BLaER1 (cell line): ENCODE data around the gene RAD52.
A peak's percentile ranks its signal among the peaks of the same experiment; 100 is the strongest.

Source experiments
- H3K27ac ChIP-seq: shearing (Covaris generic); formaldehyde crosslinking; 2 replicates; pipeline ENCODE4 v1.8.1; 2022
- H3K27me3 ChIP-seq: shearing (Covaris generic); formaldehyde crosslinking; 2 replicates; pipeline ENCODE4 v1.8.1; 2022
- H3K36me3 ChIP-seq: shearing (Covaris generic); formaldehyde crosslinking; 2 replicates; pipeline ENCODE4 v1.8.1; 2022
- H3K4me1 ChIP-seq: shearing (Covaris generic); formaldehyde crosslinking; 2 replicates; pipeline ENCODE4 v1.8.1; 2022
- H3K4me2 ChIP-seq: shearing (Covaris generic); formaldehyde crosslinking; 2 replicates; pipeline ENCODE4 v1.8.1; 2022
- H3K4me3 ChIP-seq: shearing (Covaris generic); formaldehyde crosslinking; 2 replicates; pipeline ENCODE4 v1.8.1; 2022
- H3K9ac ChIP-seq: shearing (Covaris generic); formaldehyde crosslinking; 2 replicates; pipeline ENCODE4 v1.8.1; 2022
- H3K9me3 ChIP-seq: shearing (Covaris generic); formaldehyde crosslinking; 2 replicates; pipeline ENCODE4 v1.8.1; 2022
- H4K20me1 ChIP-seq: shearing (Covaris generic); formaldehyde crosslinking; 2 replicates; pipeline ENCODE4 v1.8.1; 2022
- Cebpa-rat ChIP-seq: shearing (Covaris generic); IDR thresholded peaks from 2 replicates; pipeline ENCODE4 v1.8.1; 2022

The RAD52 gene

DNA sequence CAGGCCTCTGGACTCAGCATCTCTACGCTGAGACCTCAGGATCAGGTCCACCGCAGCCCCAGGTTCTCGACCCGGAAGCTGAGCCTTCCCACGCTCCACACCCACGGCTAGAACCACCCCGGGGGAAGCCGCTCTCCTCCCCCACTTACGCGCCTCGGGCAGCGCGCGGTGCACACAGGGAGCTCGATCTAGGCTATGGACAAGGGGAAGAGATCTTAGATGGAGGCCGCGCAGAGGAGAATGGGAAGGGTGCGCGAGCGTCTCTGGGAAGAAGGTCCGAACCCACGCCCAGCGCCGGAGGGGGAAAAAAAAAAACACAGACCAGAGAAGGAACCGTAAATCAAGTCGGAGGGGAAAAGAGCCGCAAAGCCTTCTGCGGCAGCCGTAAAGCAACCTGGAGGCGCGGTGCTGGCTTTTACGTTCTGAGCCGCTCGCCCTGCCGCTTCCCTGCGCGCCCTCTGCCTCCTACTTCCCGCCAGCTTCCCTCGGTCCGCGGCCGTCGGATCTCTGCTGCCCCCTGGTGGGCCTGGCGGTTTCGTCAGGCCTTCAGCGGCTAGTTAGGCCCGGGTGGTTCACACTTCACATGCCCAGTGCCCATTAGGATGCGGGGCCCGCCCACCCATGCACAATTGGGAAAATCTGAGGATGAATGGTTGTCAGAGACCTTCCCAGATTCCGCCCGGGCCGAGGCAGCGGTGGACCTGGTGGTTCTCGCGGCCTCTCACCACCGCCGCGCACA, at the start of gene RAD52:
TSS of gene RAD52 (minus strand) at position 242 of the 739 bp plus-strand sequence. CDS start 16,636 bp downstream, outside the sequence.
- Histone ChIP-seq H3K4me3 (peak within 1 kb of the TSS; percentile 89), H3K4me2 (peak within 1 kb of the TSS; percentile 87), H3K4me1 (peaks cover 38% of the 10 kb centered on the region), H3K9ac (peak within 1 kb of the TSS; percentile 90), H4K20me1 (peaks cover 7% of the 10 kb centered on the region; the same call in 1 of the 2 replicates), H3K27ac (peak within 1 kb of the TSS; percentile 89), H3K36me3 (0 out of 2 replicates have a peak, but pooled peaks cover 4% of the 10 kb centered on the region), H3K9me3 (no peaks in the 10 kb centered on the region), H3K27me3 (no peaks in the 10 kb centered on the region)
- TF ChIP-seq Cebpa-rat, result no peak

DNA sequence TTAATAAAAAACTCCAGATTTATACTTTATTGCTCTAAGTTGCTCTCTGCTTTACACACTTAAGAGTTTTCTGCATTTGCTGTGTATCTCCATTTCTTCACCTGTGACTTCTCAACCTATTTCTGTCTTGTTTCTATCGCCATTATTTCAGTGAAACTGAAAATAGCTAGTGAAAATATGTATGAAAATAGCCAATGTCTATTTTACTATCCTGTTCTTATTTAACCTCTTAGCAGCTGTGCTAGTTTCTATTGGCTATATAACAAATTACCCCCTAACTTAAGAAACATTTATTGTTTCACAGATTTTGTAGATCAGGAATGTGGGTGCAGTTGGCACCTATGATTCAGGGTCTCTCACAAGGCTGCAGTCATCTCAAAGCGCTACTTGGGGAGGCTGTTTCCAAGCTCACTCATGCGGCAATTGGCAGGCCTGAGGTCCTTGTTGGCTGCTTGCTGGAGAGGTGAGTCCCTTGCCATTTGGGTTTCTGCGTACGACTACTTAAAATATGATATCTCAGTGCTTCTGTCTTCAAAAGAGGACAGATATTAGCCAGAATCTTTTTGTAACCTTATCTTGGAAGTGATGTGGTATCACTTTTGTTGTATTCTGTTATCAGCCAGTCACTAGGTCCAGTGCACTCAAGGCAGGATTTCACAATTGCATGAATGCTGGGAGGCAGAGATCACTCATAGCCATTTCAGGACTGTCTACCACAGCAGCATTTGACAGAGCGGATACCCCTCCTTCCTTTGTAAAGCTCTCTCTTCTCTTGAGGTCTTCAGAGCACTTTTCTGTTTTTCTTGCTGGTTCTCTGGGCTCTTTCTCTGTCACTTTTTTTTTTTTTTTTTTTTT, 48.8 kb upstream of the RAD52 start:
- H3K9ac ChIP-seq, result no peak overlapping the region
- no peak overlapping the region for H3K4me3 ChIP-seq
- no peaks in the 10 kb centered on the region; the same call in 1 of the 2 replicates for H3K9me3 ChIP-seq
- H3K36me3 ChIP-seq, result peaks cover 8% of the 10 kb centered on the region
- no peak for TF ChIP-seq Cebpa-rat
- no peaks in the 10 kb centered on the region for H3K27me3 ChIP-seq
- no peak overlapping the region for H3K4me2 ChIP-seq
- H3K4me1 ChIP-seq, result peaks cover 8% of the 10 kb centered on the region; the same call in 1 of the 2 replicates
- H3K27ac ChIP-seq, result no peak overlapping the region
- H4K20me1 ChIP-seq, result peaks cover 73% of the 10 kb centered on the region

DNA sequence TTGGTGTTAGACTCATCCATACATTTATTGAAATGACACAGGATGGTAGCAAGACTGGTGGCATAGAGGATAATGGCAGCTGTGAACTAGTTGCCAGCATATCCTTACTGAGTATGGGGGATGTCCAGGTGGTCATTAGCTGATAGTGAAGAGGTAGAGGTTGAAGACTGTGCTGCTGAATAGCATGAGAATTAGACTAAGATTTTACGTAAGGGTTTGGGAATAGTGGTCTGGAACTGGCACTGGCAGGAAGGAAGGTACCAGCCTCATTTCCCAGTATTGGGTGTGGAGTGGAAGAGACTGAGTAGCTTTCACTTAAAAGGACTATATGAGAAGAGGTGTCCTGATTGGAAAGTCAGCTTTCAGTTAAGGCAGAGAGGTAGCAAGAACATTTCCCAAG, 48.0 kb upstream of the RAD52 start:
- H3K27me3 ChIP-seq, result no peaks in the 10 kb centered on the region
- H3K36me3 ChIP-seq, result peaks cover 8% of the 10 kb centered on the region
- H3K9ac ChIP-seq, result no peak overlapping the region
- H3K27ac ChIP-seq, result no peak overlapping the region
- TF ChIP-seq Cebpa-rat, result no peak
- peaks cover 73% of the 10 kb centered on the region for H4K20me1 ChIP-seq
- peaks cover 13% of the 10 kb centered on the region for H3K4me1 ChIP-seq
- no peak overlapping the region for H3K4me2 ChIP-seq
- no peak overlapping the region for H3K4me3 ChIP-seq
- H3K9me3 ChIP-seq, result no peaks in the 10 kb centered on the region; the same call in 1 of the 2 replicates

DNA sequence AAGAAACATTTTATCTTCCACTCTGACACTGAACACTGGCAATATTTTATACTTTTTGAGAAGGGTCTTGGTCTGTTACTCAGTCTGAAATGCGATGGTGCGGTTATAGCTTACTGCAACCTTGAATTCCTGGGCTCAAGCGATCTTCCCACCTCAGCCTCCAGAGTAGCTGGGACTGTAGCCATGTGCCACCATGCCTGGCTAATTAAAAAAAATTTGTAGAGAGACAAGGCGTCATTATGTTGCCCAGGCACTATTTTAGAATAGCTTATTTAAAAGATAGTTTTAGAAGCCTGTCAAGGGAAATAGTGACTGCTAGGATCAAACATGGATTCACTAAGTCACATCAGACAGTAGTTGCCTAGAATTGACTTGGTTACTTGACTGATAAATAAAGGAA, 47.4 kb upstream of the RAD52 start:
- H4K20me1 ChIP-seq, result peaks cover 73% of the 10 kb centered on the region
- H3K4me1 ChIP-seq, result peaks cover 20% of the 10 kb centered on the region
- no peak overlapping the region for H3K9ac ChIP-seq
- H3K4me2 ChIP-seq, result no peak overlapping the region
- no peaks in the 10 kb centered on the region for H3K27me3 ChIP-seq
- peaks cover 8% of the 10 kb centered on the region for H3K36me3 ChIP-seq
- H3K4me3 ChIP-seq, result no peak overlapping the region
- H3K9me3 ChIP-seq, result no peaks in the 10 kb centered on the region; the same call in 1 of the 2 replicates
- H3K27ac ChIP-seq, result no peak overlapping the region
- no peak for TF ChIP-seq Cebpa-rat

DNA sequence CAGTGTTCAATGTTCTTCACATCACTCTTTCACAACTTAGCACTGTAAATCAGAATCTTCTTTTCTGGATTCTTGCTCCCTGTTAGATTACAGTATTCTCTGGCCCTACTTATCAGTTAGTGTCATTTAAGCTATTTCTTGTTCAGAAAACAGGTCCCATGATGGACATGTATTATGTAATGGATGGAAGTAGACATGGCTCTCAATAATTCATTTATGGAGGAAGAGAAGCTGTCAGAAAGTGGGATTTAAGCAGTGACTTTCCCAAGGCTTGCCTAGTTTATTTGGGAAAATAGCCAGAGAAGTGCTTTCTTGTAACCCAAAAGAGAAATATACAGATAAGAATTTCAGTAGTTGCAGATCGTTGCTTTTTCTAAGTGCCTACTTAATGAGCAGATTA, 43.2 kb upstream of the RAD52 start:
- H3K27me3 ChIP-seq, result no peaks in the 10 kb centered on the region
- no peak overlapping the region; the same call in 1 of the 2 replicates for H3K9ac ChIP-seq
- H3K4me1 ChIP-seq, result peaks cover 32% of the 10 kb centered on the region
- no peak overlapping the region for H3K4me3 ChIP-seq
- H3K9me3 ChIP-seq, result no peaks in the 10 kb centered on the region
- no peak overlapping the region for H3K27ac ChIP-seq
- H3K36me3 ChIP-seq, result no peaks in the 10 kb centered on the region
- peaks cover 49% of the 10 kb centered on the region for H4K20me1 ChIP-seq
- no peak for TF ChIP-seq Cebpa-rat
- peak overlapping the region; percentile 82 for H3K4me2 ChIP-seq

DNA sequence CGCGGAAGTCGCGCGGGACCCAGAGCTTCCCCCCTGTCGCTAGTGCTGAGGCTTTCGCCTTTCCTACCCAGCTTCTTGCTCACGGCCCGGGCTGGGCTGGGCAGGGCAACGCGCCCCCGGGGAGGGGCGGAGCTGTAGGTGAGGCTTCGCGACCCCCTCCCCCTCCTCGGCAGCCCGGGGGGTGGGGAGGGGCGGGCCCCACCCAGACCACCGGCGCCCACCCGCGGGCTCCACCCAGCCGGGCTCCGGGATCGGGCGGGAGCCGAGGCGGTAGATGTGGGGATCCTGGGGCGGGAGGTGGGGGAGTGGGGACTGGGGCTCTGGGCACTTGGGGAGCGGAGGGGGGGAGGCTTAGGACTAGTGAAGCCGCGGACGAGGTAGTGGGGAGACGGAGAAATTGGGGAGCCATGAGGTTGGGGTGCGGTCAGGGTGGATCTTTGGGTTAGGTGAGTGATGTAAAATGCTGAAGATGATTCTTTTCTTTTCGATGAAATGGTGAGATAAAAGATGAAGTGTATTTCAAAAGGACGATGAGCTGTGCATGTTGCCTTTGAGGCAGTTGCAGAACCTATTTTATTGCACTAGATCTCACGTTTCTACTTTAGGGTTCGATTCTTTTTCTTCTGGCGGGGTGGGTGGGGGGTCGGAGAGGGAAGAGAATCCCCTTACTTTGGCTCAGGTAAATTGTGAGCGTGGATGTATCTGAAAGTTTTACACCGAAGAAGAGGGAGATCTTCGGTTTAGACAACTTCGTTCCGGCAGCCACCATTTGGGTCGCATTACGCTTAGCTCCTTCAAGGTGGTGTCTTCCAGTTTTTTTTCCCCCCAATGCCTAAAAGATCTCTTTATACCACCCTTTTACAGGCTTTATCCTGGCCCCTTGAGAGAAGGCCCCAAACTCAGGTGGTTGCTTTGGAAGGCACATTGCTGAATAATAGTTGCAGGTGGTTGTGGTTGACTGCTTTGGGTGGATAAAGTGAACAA, 42.1 kb upstream of the RAD52 start:
- Histone ChIP-seq H3K27me3 (no peaks in the 10 kb centered on the region), H3K9me3 (no peaks in the 10 kb centered on the region), H3K4me2 (peak overlapping the region; percentile 82), H3K36me3 (no peaks in the 10 kb centered on the region), H3K9ac (peak overlapping the region; percentile 96), H3K4me1 (peaks cover 32% of the 10 kb centered on the region), H3K4me3 (peak overlapping the region; percentile 90), H4K20me1 (peaks cover 39% of the 10 kb centered on the region), H3K27ac (peak overlapping the region; percentile 99)
- no peak for TF ChIP-seq Cebpa-rat

DNA sequence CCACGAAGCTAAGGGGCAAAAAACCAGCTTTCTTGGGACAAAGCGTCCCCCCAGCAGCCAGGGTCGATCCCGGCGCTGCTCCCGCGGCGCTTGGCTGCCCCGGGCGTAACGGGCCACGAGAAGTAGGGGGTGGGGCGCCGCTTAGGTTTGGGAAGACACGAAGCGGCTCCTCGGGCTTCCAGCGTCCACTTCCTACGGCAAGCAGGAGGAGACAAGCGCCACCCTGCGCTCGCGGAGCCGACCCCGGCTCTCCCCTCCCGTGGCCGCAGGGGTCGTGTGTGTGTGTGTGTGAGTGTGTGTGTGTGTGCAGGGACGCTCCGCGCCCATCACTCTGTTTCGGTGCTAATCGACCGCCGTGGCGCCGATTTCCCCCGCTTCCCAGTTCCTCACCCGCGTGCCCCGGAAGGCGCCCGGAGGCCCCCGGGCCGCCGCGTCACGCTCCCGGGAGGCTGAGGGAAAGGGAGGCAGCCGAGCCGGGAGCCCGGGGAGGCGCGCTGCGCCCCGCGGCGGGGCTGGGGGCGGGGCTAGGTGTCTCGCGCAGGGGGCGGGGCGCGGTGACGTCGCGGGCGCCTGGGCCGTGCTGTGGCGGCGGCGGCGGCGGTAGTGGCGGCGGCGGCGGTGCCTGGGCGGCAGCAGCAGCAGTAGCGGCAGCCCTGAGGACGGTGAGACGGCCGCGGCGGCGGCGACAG, 41.3 kb upstream of the RAD52 start, which contains the start of gene ERC1:
TSS of gene ERC1 (plus strand) at position 563 of the 689 bp plus-strand sequence. CDS start 36,681 bp downstream, outside the sequence.
- no peaks in the 10 kb centered on the region for H3K27me3 ChIP-seq
- TF ChIP-seq Cebpa-rat, result no peak
- H3K9ac ChIP-seq, result peak within 1 kb of the TSS; percentile 96
- H4K20me1 ChIP-seq, result peaks cover 30% of the 10 kb centered on the region; the same call in 1 of the 2 replicates
- peak within 1 kb of the TSS; percentile 99 for H3K27ac ChIP-seq
- H3K9me3 ChIP-seq, result no peaks in the 10 kb centered on the region
- H3K4me3 ChIP-seq, result peak within 1 kb of the TSS; percentile 90
- no peaks in the 10 kb centered on the region; the same call in 1 of the 2 replicates for H3K36me3 ChIP-seq
- H3K4me2 ChIP-seq, result peak within 1 kb of the TSS; percentile 82
- peaks cover 32% of the 10 kb centered on the region for H3K4me1 ChIP-seq

DNA sequence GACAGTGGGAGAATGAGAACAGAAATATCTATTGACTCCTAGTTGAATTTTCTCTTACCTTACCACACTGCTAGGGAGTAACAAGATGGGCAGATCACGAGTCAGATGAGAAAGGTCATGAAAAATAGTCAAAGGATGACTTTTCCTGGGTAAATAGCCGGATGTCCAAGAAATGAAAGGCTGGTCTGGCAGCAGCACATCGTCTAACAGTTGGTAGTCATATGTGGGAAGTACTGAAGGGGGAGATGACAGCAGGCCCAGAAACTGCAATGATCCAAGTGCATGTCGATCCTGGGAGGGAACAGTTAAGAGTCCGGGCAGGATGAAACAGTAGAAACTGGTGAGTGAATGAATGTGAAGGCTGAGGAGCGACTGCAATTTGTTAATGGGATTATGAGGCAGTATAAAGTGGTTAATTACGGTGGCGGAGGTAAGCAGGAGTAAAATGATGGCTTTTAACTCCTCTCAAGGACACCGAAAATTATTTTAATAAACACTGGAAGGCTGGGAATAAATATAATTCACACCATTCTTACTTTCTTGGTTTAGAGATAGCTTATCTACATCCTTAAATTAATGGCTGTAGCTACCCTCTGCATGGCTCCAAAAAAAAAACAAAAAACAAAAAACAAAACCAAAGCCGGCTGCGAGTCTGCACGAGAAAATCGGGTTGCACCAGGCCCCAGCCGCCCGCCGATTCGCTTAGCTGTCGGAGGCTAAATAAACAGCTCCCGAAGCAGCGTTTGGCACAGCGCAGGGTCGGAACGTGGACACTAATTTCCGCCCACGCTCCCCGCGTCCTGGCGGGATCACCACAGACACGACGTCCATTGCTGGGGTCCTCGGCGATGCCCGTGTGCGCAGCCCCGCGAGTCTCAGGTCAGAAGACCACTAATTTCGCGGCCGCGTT, 40.5 kb upstream of the RAD52 start:
- H3K27me3 ChIP-seq, result no peaks in the 10 kb centered on the region
- peak overlapping the region; percentile 78 for H3K4me2 ChIP-seq
- H3K9ac ChIP-seq, result peak overlapping the region; percentile 96
- peak overlapping the region; percentile 99 for H3K27ac ChIP-seq
- no peak for TF ChIP-seq Cebpa-rat
- H3K36me3 ChIP-seq, result no peaks in the 10 kb centered on the region; the same call in 1 of the 2 replicates
- H3K9me3 ChIP-seq, result no peaks in the 10 kb centered on the region
- H3K4me3 ChIP-seq, result peak overlapping the region; percentile 90
- peaks cover 22% of the 10 kb centered on the region; the same call in 1 of the 2 replicates for H4K20me1 ChIP-seq
- H3K4me1 ChIP-seq, result peaks cover 32% of the 10 kb centered on the region
